SK-N-SH (cell line): ENCODE data around the gene RASSF8. TPM values are rescaled to one million over a fixed set of nuclear protein-coding genes. Genes with fewer than 3 reads are reported as not detected.
A peak's percentile ranks its signal among the peaks of the same experiment; 100 is the strongest.

Experiments
- CTCF ChIA-PET: fragments of 300-600, 350-600 bp; formaldehyde crosslinking; extraction: SDS; loops from one replicate; lab custom pipeline; 2021; lab: Yijun Ruan, JAX
- POLR2A ChIA-PET: fragments of 350-600 bp; sonication (Branson Sonifier 250); formaldehyde crosslinking; extraction: SDS; loops from one replicate; lab custom pipeline; 2020; ENCODE audit warnings: antibody characterized with exemption, inconsistent platforms; lab: Yijun Ruan, JAX
- DNase-seq: peaks from one replicate; pipeline ENCODE4 v3.0.0; 2012
- H2AFZ ChIP-seq: fragments of 200-600 bp; sonication (generic); 2 replicates; pipeline ENCODE4 v1.8.1; 2016; ENCODE audit warnings: antibody characterized with exemption, mild to moderate bottlenecking, low read depth
- H3F3A ChIP-seq: fragments of 200-600 bp; sonication (generic); replicated peaks from 2 replicates; pipeline ENCODE3; 2016; ENCODE audit warnings: antibody characterized with exemption, mild to moderate bottlenecking; ENCODE audit not compliant: insufficient read depth
- H3K27ac ChIP-seq, 2 experiments: fragments of 200-500 bp in 1 of 2; fragments of 200-600 bp in 1 of 2; sonication (Bioruptor generic) in 1 of 2; sonication (generic), shearing (Covaris generic) in 1 of 2; 2 replicates each; pipeline versions ENCODE4 v1.5.1 to v1.6.1; 2014 to 2016; ENCODE audit warnings: low read depth in 2 of 2, inconsistent platforms in 1 of 2, low read length in 1 of 2, mild to moderate bottlenecking in 1 of 2, mixed read lengths in 1 of 2
- H3K27me3 ChIP-seq: fragments of 200-600 bp; sonication (generic), shearing (Covaris generic); 2 replicates; pipeline ENCODE4 v1.6.1; 2016; ENCODE audit warnings: mixed run types; ENCODE audit not compliant: insufficient read depth
- H3K36me3 ChIP-seq, 2 experiments: fragments of 200-500 bp in 1 of 2; fragments of 200-600 bp in 1 of 2; sonication (Bioruptor generic) in 1 of 2; sonication (generic) in 1 of 2; replicated peaks in 1 of 2; 2 replicates each; pipeline versions ENCODE3 to v1.5.1; 2014 to 2016; ENCODE audit warnings: low read length in 1 of 2, mild to moderate bottlenecking in 1 of 2; ENCODE audit not compliant: insufficient read depth in 2 of 2, control insufficient read depth in 1 of 2
- H3K4me1 ChIP-seq, 2 experiments: fragments of 200-500 bp in 1 of 2; fragments of 200-600 bp in 1 of 2; sonication (Bioruptor generic) in 1 of 2; sonication (generic), shearing (Covaris generic) in 1 of 2; 2 replicates each; pipeline versions ENCODE4 v1.5.1 to v1.6.1; 2014 to 2016; ENCODE audit warnings: low read depth in 1 of 2, low read length in 1 of 2, mixed run types in 1 of 2; ENCODE audit not compliant: insufficient read depth in 2 of 2, control insufficient read depth in 1 of 2
- H3K4me2 ChIP-seq: fragments of 200-600 bp; sonication (generic), shearing (Covaris generic); 2 replicates; pipeline ENCODE4 v1.6.1; 2017; ENCODE audit warnings: mixed run types
- H3K4me3 ChIP-seq, 2 experiments: fragments of 200-500 bp in 1 of 2; fragments of 200-600 bp in 1 of 2; sonication (Bioruptor generic) in 1 of 2; sonication (generic), shearing (Covaris generic) in 1 of 2; 2 replicates each; pipeline versions ENCODE4 v1.5.1 to v1.8.1; 2014 to 2016; ENCODE audit warnings: low read depth in 2 of 2, inconsistent platforms in 1 of 2, low read length in 1 of 2, mild to moderate bottlenecking in 1 of 2, mixed read lengths in 1 of 2, moderate library complexity in 1 of 2
- H3K79me2 ChIP-seq: fragments of 200-600 bp; sonication (generic); 2 replicates; pipeline ENCODE4 v1.8.1; 2017; ENCODE audit warnings: mild to moderate bottlenecking; ENCODE audit not compliant: insufficient read depth
- H3K9ac ChIP-seq: fragments of 200-600 bp; sonication (generic); 2 replicates; pipeline ENCODE4 v1.6.1; 2017; ENCODE audit warnings: mixed run types
- H3K9me2 ChIP-seq: fragments of 200-600 bp; sonication (generic); 2 replicates; pipeline ENCODE4 v1.6.1; 2017; ENCODE audit warnings: mixed run types
- H3K9me3 ChIP-seq: fragments of 200-600 bp; sonication (generic); 2 replicates; pipeline ENCODE4 v1.6.1; 2017; ENCODE audit warnings: mixed run types, mild to moderate bottlenecking, moderate library complexity
- H4K20me1 ChIP-seq: fragments of 200-600 bp; sonication (generic); 2 replicates; pipeline ENCODE4 v1.6.1; 2017; ENCODE audit warnings: mild to moderate bottlenecking, mixed run types; ENCODE audit not compliant: insufficient read depth
- CHD2 ChIP-seq: fragments of 150-350 bp; IDR thresholded peaks from 2 replicates; pipeline ENCODE4 v1.6.1; 2018; ENCODE audit warnings: low read length; ENCODE audit not compliant: partially characterized antibody
- CTCF ChIP-seq: fragments of 200-600 bp; sonication (generic); IDR thresholded peaks from 2 replicates; pipeline ENCODE4 v1.6.1; 2017; ENCODE audit warnings: antibody characterized with exemption, mild to moderate bottlenecking, moderate library complexity
- EZH2phosphoT487 ChIP-seq: fragments of 200-600 bp; sonication (generic); IDR thresholded peaks from 2 replicates; pipeline ENCODE4 v1.6.1; 2017; ENCODE audit warnings: low read depth, mixed run types, mild to moderate bottlenecking, antibody characterized with exemption, moderate library complexity, borderline replicate concordance
- FOXJ3 ChIP-seq: sonication (generic); formaldehyde crosslinking; IDR thresholded peaks from 2 replicates; pipeline ENCODE4 v1.5.1; 2020; ENCODE audit warnings: mild to moderate bottlenecking, missing genetic modification reagents
- MEF2A ChIP-seq: IDR thresholded peaks from 2 replicates; pipeline ENCODE4 v1.4.0; 2012; ENCODE audit warnings: low read depth, borderline replicate concordance
- POLR2AphosphoS5 ChIP-seq: IDR thresholded peaks from 2 replicates; pipeline ENCODE4 v1.6.1; 2012; ENCODE audit warnings: low read depth, low read length
- RFX5 ChIP-seq: IDR thresholded peaks from 2 replicates; pipeline ENCODE4 v1.6.1; 2012; ENCODE audit warnings: mild to moderate bottlenecking, improper control_type of control experiment, low read length
- SIN3A ChIP-seq: IDR thresholded peaks from 2 replicates; pipeline ENCODE4 v1.6.1; 2012; ENCODE audit warnings: low read depth, mild to moderate bottlenecking, low read length, moderate library complexity, borderline replicate concordance
- TEAD4 ChIP-seq: IDR thresholded peaks from 2 replicates; pipeline ENCODE4 v1.4.0; 2012; ENCODE audit warnings: mild to moderate bottlenecking, borderline replicate concordance; ENCODE audit not compliant: insufficient read depth
- USF1 ChIP-seq: IDR thresholded peaks from 2 replicates; pipeline ENCODE4 v1.4.0; 2012; ENCODE audit warnings: low read depth, borderline replicate concordance
- YY1 ChIP-seq: IDR thresholded peaks from 2 replicates; pipeline ENCODE4 v1.4.0; 2012; ENCODE audit warnings: low read depth, mild to moderate bottlenecking
- WGBS: methylation state at CpG from one replicate; pipeline ENCODE4 v1.1.6; 2017; ENCODE audit warnings: low lambda C conversion rate; 5-methylcytosine and 5-hydroxymethylcytosine counted together
- polyA plus RNA-seq, 3 experiments: library from polyadenylated mRNA; depleted of rRNA; stranded (reverse); fragments of >200 nt; gene quantifications; 2 replicates each; pipeline ENCODE4 v1.2.3, GENCODE V29; 2012
- TF ChIP-seq, protein P1 (sequence below): IDR thresholded peaks from 2 replicates; pipeline ENCODE4 v1.4.0; 2012; ENCODE audit warnings: low read depth, borderline replicate concordance

RASSF8 gene
- polyA plus RNA-seq, 1 of the 3 experiments (the other 2 are of a cell fraction), result 15.3 TPM

GRCh38 chr12:26126340-26127284 is 168.1 kb downstream of the RASSF8 start (continued):
- TF ChIP-seq TEAD4 (no peak), EZH2phosphoT487 (no peak), USF1 (peak; percentile 89), MEF2A (no peak), SIN3A (no peak; the same call in 1 of the 2 replicates), CHD2 (no peak), YY1 (no peak), POLR2AphosphoS5 (no peak), FOXJ3 (CRISPR knock-in tag) (no peak)
- TF ChIP-seq, protein P1, sequence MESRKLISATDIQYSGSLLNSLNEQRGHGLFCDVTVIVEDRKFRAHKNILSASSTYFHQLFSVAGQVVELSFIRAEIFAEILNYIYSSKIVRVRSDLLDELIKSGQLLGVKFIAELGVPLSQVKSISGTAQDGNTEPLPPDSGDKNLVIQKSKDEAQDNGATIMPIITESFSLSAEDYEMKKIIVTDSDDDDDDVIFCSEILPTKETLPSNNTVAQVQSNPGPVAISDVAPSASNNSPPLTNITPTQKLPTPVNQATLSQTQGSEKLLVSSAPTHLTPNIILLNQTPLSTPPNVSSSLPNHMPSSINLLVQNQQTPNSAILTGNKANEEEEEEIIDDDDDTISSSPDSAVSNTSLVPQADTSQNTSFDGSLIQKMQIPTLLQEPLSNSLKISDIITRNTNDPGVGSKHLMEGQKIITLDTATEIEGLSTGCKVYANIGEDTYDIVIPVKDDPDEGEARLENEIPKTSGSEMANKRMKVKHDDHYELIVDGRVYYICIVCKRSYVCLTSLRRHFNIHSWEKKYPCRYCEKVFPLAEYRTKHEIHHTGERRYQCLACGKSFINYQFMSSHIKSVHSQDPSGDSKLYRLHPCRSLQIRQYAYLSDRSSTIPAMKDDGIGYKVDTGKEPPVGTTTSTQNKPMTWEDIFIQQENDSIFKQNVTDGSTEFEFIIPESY, result no peak

DNA sequence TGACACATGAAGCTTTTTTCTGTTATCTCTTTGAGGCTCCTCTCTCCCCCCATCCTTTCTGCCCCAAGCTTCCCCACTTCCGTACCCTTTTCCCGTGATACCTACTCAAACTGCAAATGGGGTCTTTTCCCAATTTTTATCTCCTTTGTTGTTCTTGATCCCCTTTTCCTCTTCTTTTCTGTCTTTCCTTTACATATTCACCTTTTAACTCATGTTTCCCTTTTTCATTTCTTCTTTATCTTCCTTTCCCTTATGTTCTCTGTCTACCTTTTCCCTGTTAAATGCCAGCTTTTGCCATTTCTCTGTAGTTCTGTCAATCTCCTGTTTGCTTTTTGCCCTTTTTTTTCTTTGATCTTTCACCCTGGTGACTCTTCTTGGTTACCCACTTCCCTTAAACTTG is 168.9 kb downstream of the RASSF8 start:
- H3K79me2 ChIP-seq, result peaks cover 12% of the 10 kb centered on the region
- peak overlapping the region in 1 of 2 experiments; percentile 96; a peak in 1 of 4 replicates for H3K27ac ChIP-seq
- H3K9ac ChIP-seq, result peak overlapping the region; percentile 97
- no peak overlapping the region for H2AFZ ChIP-seq
- peaks cover 5 to 21% of the 10 kb centered on the region in 2 experiments; a peak in 3 of 4 replicates for H3K4me1 ChIP-seq
- H3K4me2 ChIP-seq, result peak overlapping the region; percentile 98
- POLR2A ChIA-PET, result no interaction called here
- H3K4me3 ChIP-seq, result no peak overlapping the region
- no peak for DNase-seq
- 95% methylated on average over 2 of the region's 2 CpGs for WGBS
- peaks cover 13% of the 10 kb centered on the region for H3F3A ChIP-seq
- H3K9me2 ChIP-seq, result no peaks in the 10 kb centered on the region
- no peaks in the 10 kb centered on the region for H3K36me3 ChIP-seq
- no peaks in the 10 kb centered on the region for H4K20me1 ChIP-seq
- H3K9me3 ChIP-seq, result no peaks in the 10 kb centered on the region
- TF ChIP-seq CHD2, result no peak
- no peak for TF ChIP-seq RFX5
- no peak for TF ChIP-seq EZH2phosphoT487
- TF ChIP-seq CTCF, result no peak
- H3K27me3 ChIP-seq, result no peaks in the 10 kb centered on the region
- CTCF ChIA-PET, result interaction anchor here (0.9 to 2.4 kb wide), 5 partner anchors 8 to 525 kb away, joined by 3 to 11 read pairs (median 5); no protein-coding TSS in a partner anchor
